ENCODE data around the gene FLYWCH1. TPM values are rescaled to one million over a fixed set of nuclear protein-coding genes. Genes with fewer than 3 reads are reported as not detected.

FLYWCH1 gene
- polyA plus RNA-seq, 3 donors: 5.0 to 42.7 (median 7.1) TPM

DNA sequence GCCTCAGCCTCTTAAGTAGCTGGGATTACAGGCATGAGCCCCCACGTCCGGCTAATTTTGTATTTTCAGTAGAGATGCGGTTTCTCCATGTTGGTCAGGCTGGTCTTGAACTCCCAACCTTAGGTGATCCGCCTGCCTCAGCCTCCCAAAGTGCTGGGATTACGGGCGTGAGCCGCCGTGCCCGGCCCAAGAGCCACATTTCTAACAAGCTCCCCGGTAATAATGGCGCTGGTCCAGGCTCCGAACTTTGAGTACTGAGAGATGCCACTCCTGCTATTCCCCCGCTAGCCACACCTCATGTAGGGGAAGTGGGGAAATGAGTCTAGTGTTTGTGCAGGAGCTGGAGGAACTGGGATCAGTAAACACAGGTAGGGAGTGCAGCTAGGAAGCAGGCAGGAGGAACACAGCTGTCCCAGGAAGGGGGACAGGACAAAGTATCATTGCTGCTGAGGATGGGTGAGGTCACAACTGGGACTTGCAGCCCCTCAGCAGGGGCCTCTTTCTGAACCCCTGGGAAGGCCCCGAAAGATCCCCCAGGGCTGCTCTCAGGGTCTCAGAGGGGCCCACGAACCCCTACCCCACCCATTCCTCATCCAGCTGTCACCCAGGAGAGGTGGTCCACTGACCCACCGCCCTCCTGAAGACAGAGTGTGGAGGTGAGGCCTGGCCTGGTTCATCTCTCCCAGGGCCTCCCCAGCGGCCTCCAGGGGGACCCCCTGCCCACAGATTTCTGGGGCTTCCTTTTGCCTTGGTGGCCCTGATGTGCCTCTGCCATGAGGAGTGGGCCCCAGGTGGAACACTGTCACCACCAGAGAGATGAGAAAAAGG is 48.7 kb downstream of the FLYWCH1 start:
- Histone ChIP-seq H3K9me3 (replicated peaks in 1 of 2; ENCODE audit: control insufficient read depth in 1 of 2, insufficient read depth in 1 of 2, low read length in 2 of 2) (no peaks in the 10 kb centered on the region), H3K4me1 (ENCODE audit: control insufficient read depth in 1 of 2, insufficient read depth in 2 of 2, low read length in 2 of 2) (peaks cover 33 to 39% of the 10 kb centered on the region in 2 donors), H2AFZ (ENCODE audit: insufficient read depth, low read depth, low read length, poor library complexity, severe bottlenecking) (no peak overlapping the region), H3K4me2 (replicated peaks; ENCODE audit: extremely low read depth, low read length, poor library complexity, severe bottlenecking) (no peak overlapping the region), H3K4me3 (replicated peaks in 1 of 3; ENCODE audit: low read depth in 2 of 3, low read length in 3 of 3) (no peak overlapping the region), H3K27ac (ENCODE audit: low read depth in 1 of 2, low read length in 2 of 2) (no peak overlapping the region), H3K27me3 (ENCODE audit: control insufficient read depth in 2 of 2, insufficient read depth in 2 of 2, low read length in 2 of 2) (peaks cover 11 to 42% of the 10 kb centered on the region in 2 donors), H3K9ac (ENCODE audit: insufficient read depth, low read length, poor library complexity, severe bottlenecking) (no peak overlapping the region), H4K20me1 (ENCODE audit: insufficient read depth, low read length) (peaks cover 13% of the 10 kb centered on the region), H3K79me2 (ENCODE audit: insufficient read depth, low read length) (no peaks in the 10 kb centered on the region), H3K36me3 (replicated peaks in 1 of 2; ENCODE audit: control insufficient read depth in 1 of 2, insufficient read depth in 2 of 2, low read length in 2 of 2) (no peaks in the 10 kb centered on the region)
- Mint-ChIP-seq H3K9me3 (peaks cover 0 to 8% (median 2%) of the 10 kb centered on the region in 7 donors), H3K4me1 (peaks cover 32% of the 10 kb centered on the region), H3K4me3 (peak overlapping the region in 1 of 2 donors; percentile 39), H3K36me3 (no peaks in the 10 kb centered on the region), H3K27me3 (ENCODE audit: low read depth in 3 of 3) (peaks cover 33 to 64% (median 52%) of the 10 kb centered on the region in 3 donors), H3K27ac (no peak overlapping the region)
- 94% methylated on average over 12 of the region's 17 CpGs for WGBS (ENCODE audit: insufficient coverage)
- peak in 1 of 3 donors; percentile 3 for DNase-seq
- intact Hi-C loops (cut with micrococcal nuclease): no loop called here
- TF ChIP-seq, protein P1, sequence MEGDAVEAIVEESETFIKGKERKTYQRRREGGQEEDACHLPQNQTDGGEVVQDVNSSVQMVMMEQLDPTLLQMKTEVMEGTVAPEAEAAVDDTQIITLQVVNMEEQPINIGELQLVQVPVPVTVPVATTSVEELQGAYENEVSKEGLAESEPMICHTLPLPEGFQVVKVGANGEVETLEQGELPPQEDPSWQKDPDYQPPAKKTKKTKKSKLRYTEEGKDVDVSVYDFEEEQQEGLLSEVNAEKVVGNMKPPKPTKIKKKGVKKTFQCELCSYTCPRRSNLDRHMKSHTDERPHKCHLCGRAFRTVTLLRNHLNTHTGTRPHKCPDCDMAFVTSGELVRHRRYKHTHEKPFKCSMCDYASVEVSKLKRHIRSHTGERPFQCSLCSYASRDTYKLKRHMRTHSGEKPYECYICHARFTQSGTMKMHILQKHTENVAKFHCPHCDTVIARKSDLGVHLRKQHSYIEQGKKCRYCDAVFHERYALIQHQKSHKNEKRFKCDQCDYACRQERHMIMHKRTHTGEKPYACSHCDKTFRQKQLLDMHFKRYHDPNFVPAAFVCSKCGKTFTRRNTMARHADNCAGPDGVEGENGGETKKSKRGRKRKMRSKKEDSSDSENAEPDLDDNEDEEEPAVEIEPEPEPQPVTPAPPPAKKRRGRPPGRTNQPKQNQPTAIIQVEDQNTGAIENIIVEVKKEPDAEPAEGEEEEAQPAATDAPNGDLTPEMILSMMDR (IDR thresholded peaks at IDR 0.05): no peak

DNA sequence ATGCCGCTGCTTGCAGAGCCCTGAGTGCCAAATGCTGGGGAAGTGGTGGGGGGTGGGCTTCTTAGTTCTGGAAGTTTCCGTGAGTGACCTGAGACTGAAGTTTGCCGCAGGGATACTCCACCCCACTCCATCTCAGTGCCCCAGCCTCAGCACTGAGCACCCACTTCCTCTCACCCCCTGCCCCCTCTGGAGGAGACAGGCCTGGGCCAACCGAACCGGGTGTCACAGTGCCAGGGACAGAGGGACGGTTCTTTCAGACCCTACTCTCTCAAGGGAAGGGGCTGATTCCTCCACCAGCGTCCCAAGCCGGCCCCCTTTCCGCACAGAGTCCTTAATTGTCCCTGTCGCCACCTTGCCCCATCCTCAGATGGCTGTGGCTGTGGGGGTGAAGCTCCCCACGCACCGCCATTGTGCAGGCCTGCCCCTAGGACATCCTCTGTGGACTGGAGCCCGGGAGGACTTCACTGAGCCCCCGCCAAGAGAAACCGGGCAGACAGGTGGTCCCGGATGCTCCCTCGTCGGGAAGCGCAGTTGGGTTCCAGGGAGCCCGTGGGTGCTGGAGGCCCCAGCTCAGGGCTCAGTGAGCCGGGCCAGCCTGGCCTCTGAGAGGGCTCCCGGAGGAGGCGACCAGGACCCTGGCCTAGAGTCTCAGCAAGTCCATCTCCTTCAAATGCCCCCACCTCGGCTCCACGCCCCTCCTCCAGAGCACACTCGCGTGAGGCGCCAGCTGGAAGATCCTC is 50.8 kb downstream of the FLYWCH1 start:
- peaks cover 34 to 44% of the 10 kb centered on the region in 2 donors for H3K4me1 ChIP-seq (ENCODE audit: control insufficient read depth in 1 of 2, insufficient read depth in 2 of 2, low read length in 2 of 2)

More for the DNA sequence above, 50.8 kb downstream of the FLYWCH1 start:
- H3K27me3 ChIP-seq (ENCODE audit: control insufficient read depth in 2 of 2, insufficient read depth in 2 of 2, low read length in 2 of 2): peaks cover 21 to 61% of the 10 kb centered on the region in 2 donors
- no peaks in the 10 kb centered on the region for H3K79me2 ChIP-seq (ENCODE audit: insufficient read depth, low read length)
- no peak overlapping the region for H3K9ac ChIP-seq (ENCODE audit: insufficient read depth, low read length, poor library complexity, severe bottlenecking)
- H3K27ac ChIP-seq (ENCODE audit: low read depth in 1 of 2, low read length in 2 of 2): no peak overlapping the region
- intact Hi-C loops (cut with micrococcal nuclease): no loop called here
- H3K4me3 ChIP-seq (replicated peaks in 1 of 3; ENCODE audit: low read depth in 2 of 3, low read length in 3 of 3): no peak overlapping the region
- DNase-seq: peak in 1 of 3 donors; percentile 4
- Mint-ChIP-seq H3K4me1 (peaks cover 24% of the 10 kb centered on the region), H3K9me3 (peaks cover 0 to 17% (median 2%) of the 10 kb centered on the region in 7 donors), H3K27ac (no peak overlapping the region), H3K36me3 (no peaks in the 10 kb centered on the region), H3K4me3 (peak overlapping the region in 1 of 2 donors; percentile 73), H3K27me3 (ENCODE audit: low read depth in 3 of 3) (peaks cover 45 to 80% (median 64%) of the 10 kb centered on the region in 3 donors)
- H3K36me3 ChIP-seq (replicated peaks in 1 of 2; ENCODE audit: control insufficient read depth in 1 of 2, insufficient read depth in 2 of 2, low read length in 2 of 2): no peaks in the 10 kb centered on the region
- H2AFZ ChIP-seq (ENCODE audit: insufficient read depth, low read depth, low read length, poor library complexity, severe bottlenecking): no peak overlapping the region
- 30% methylated on average over 21 of the region's 28 CpGs for WGBS (ENCODE audit: insufficient coverage)
- peaks cover 0 to 3% of the 10 kb centered on the region in 2 donors for H3K9me3 ChIP-seq (replicated peaks in 1 of 2; ENCODE audit: control insufficient read depth in 1 of 2, insufficient read depth in 1 of 2, low read length in 2 of 2)
- no peak overlapping the region for H3K4me2 ChIP-seq (replicated peaks; ENCODE audit: extremely low read depth, low read length, poor library complexity, severe bottlenecking)
- TF ChIP-seq, protein P1 (IDR thresholded peaks at IDR 0.05): no peak
- peaks cover 13% of the 10 kb centered on the region for H4K20me1 ChIP-seq (ENCODE audit: insufficient read depth, low read length)

All from CD14-positive monocyte (primary cell).